Retinal pigment epithelial cell (primary cell): ENCODE results near the gene FYCO1.

Experiments used
- DNase-seq: peaks from one replicate; pipeline ENCODE4 v3.0.0-alpha.2; 2010; ENCODE audit warnings: low read depth
- H3K4me3 ChIP-seq: 2 replicates; pipeline ENCODE4 v1.5.1; 2011; ENCODE audit warnings: mild to moderate bottlenecking, low read length, control low read depth, moderate library complexity
- CTCF ChIP-seq: conservative IDR thresholded peaks from 2 replicates; pipeline ENCODE4 v1.5.1; 2011; ENCODE audit warnings: low read depth, low read length, control low read depth, inconsistent platforms

Gene FYCO1

GRCh38 chr3:45884368-45885201, 111.0 kb downstream of the FYCO1 start:
- DNase-seq: no peak
- TF ChIP-seq CTCF: no peak
- H3K4me3 ChIP-seq: no peak overlapping the region

GRCh38 chr3:45881078-45882022, 114.3 kb downstream of the FYCO1 start:
- no peak for TF ChIP-seq CTCF
- DNase-seq: no peak
- no peak overlapping the region for H3K4me3 ChIP-seq

- TF ChIP-seq CTCF: no peak
- H3K4me3 ChIP-seq: no peak overlapping the region
- DNase-seq: no peak
Measured at GRCh38 chr3:45880725-45881077, 114.9 kb downstream of the FYCO1 start.

- no peak overlapping the region for H3K4me3 ChIP-seq
- DNase-seq: no peak
- TF ChIP-seq CTCF: no peak
Measured at GRCh38 chr3:45878124-45878523, 117.5 kb downstream of the FYCO1 start.

- DNase-seq: no peak
- no peak for TF ChIP-seq CTCF
- H3K4me3 ChIP-seq: no peak overlapping the region
Measured at GRCh38 chr3:45874677-45875346, 120.8 kb downstream of the FYCO1 start.

GRCh38 chr3:45873638-45874037, 122.0 kb downstream of the FYCO1 start:
- H3K4me3 ChIP-seq: no peak overlapping the region
- TF ChIP-seq CTCF: no peak
- DNase-seq: no peak
